Neural progenitor cell (in vitro differentiated cells): Measurements from ENCODE around the gene C6orf136. TPM values are rescaled to one million over a fixed set of nuclear protein-coding genes. Genes with fewer than 3 reads are reported as not detected.
A peak's percentile ranks its signal among the peaks of the same experiment; 100 is the strongest.

Source experiments
- DNase-seq: peaks from one replicate; pipeline ENCODE4 v3.0.0-alpha.2; 2016; ENCODE audit warnings: low spot score
- H2AFZ ChIP-seq: fragments of 200-600 bp; sonication (generic); replicated peaks from 2 replicates; pipeline ENCODE4 v1.6.1; 2016; ENCODE audit warnings: antibody characterized with exemption
- H3F3A ChIP-seq: fragments of 200-600 bp; sonication (generic); 2 replicates; pipeline ENCODE4 v1.6.1; 2016; ENCODE audit warnings: antibody characterized with exemption, low read depth
- H3K27ac ChIP-seq: fragments of 200-600 bp; sonication (generic); 2 replicates; pipeline ENCODE4 v1.5.1; 2016; ENCODE audit warnings: mild to moderate bottlenecking
- H3K27me3 ChIP-seq: fragments of 200-600 bp; sonication (generic); 2 replicates; pipeline ENCODE4 v1.6.1; 2016; ENCODE audit warnings: mild to moderate bottlenecking, moderate library complexity
- H3K36me3 ChIP-seq: fragments of 200-600 bp; sonication (generic); 2 replicates; pipeline ENCODE4 v1.5.1; 2016
- H3K4me1 ChIP-seq: fragments of 200-600 bp; sonication (generic); 2 replicates; pipeline ENCODE4 v1.6.1; 2016; ENCODE audit warnings: mixed run types
- H3K4me2 ChIP-seq: fragments of 200-600 bp; sonication (generic); 2 replicates; pipeline ENCODE4 v1.6.1; 2016
- H3K4me3 ChIP-seq: fragments of 200-600 bp; sonication (generic); 2 replicates; pipeline ENCODE4 v1.5.1; 2016
- H3K79me2 ChIP-seq: fragments of 200-600 bp; sonication (generic); 2 replicates; pipeline ENCODE4 v1.6.1; 2016; ENCODE audit warnings: low read depth
- H3K9ac ChIP-seq: fragments of 200-600 bp; sonication (generic); 2 replicates; pipeline ENCODE4 v1.6.1; 2016
- H3K9me3 ChIP-seq: fragments of 200-600 bp; sonication (generic); 2 replicates; pipeline ENCODE4 v1.5.1; 2016; ENCODE audit warnings: low read depth
- H4K20me1 ChIP-seq: fragments of 200-600 bp; sonication (generic); 2 replicates; pipeline ENCODE4 v1.6.1; 2016; ENCODE audit warnings: low read depth
- H3K27ac Mint-ChIP-seq: 3 replicates; pipeline ENCODE4 v1.8.0; 2021; ENCODE audit warnings: mixed read lengths
- H3K27me3 Mint-ChIP-seq: 2 replicates; pipeline ENCODE4 v1.8.0; 2022; ENCODE audit warnings: low read depth, mild to moderate bottlenecking, inconsistent platforms, moderate library complexity, mixed read lengths; ENCODE audit not compliant: insufficient read depth
- H3K36me3 Mint-ChIP-seq: 3 replicates; pipeline ENCODE4 v1.8.0; 2021; ENCODE audit warnings: mixed read lengths
- H3K4me1 Mint-ChIP-seq: 3 replicates; pipeline ENCODE4 v1.8.0; 2021; ENCODE audit warnings: mixed read lengths
- H3K4me3 Mint-ChIP-seq: 3 replicates; pipeline ENCODE4 v1.8.0; 2021; ENCODE audit warnings: mild to moderate bottlenecking, moderate library complexity, mixed read lengths
- H3K9me3 Mint-ChIP-seq: 3 replicates; pipeline ENCODE4 v1.8.0; 2020; ENCODE audit warnings: mixed read lengths
- EZH2 ChIP-seq: fragments of 200-600 bp; sonication (generic); IDR thresholded peaks from 2 replicates; pipeline ENCODE4 v1.6.1; 2017; ENCODE audit warnings: antibody characterized with exemption, mild to moderate bottlenecking, moderate library complexity
- EZH2phosphoT487 ChIP-seq: fragments of 200-600 bp; sonication (generic); IDR thresholded peaks from 2 replicates; pipeline ENCODE4 v1.6.1; 2017; ENCODE audit warnings: antibody characterized with exemption
- total RNA-seq: library from RNA; depleted of rRNA; stranded (reverse); fragments of >200 nt; gene quantifications from 2 replicates; pipeline ENCODE4 v1.2.3, GENCODE V29; 2015; ENCODE audit warnings: low replicate concordance
- TF ChIP-seq, protein P1 (sequence below): fragments of 200-600 bp; sonication (generic); IDR thresholded peaks from 2 replicates; pipeline ENCODE4 v1.5.1; 2017; ENCODE audit warnings: antibody characterized with exemption, mild to moderate bottlenecking

C6orf136 gene
- total RNA-seq, 1 donor from 2014 or later, result 3.7 TPM

DNA sequence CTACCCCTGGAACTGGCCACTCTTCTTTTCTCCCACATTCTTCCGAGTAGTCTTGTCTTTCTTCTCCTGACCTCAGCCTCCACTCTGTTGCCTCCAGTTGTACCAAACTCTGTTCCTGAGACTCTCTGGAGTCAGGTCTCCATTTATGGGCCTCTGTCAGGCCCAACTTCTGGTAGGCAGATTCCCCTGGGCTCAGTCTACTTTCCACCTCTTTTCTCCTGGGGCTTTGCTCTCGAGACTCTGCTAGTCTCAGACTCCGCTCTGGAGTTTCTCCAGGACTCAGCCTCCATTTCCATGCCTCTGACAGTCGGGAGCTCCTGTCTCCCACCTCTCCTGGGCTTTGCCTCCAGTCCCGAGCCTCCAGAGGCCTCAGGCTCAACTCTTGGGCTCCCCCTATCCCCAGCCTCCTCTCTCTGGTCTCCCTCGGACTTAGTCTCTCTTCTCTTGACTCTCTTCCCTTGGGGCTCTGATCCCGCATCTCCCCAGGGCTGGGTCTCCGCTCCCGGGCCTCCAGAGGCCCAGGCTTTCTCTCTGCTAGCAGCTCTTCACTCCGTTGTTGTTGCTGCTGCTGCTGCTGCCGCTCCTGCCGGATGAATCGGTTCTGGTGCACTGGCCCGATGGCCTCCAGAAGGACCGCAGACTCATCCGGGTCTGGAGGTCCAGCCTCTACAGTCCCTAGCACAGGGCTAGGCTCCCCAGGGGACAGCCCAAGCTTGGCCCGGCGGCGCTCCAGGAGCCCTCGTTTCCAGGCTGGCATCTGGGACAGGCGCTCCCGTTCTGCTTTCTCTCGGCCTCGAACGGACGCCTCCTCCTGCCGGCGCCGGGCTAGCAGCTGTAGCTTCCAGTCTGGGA, 38.5 kb downstream of the C6orf136 start:
- Histone ChIP-seq H2AFZ (no peak overlapping the region), H3K9ac (peak overlapping the region; percentile 8), H3K79me2 (peaks cover 85% of the 10 kb centered on the region), H3K4me2 (peak overlapping the region; percentile 97), H4K20me1 (peaks cover 44% of the 10 kb centered on the region), H3K27ac (no peak overlapping the region), H3F3A (peaks cover 30% of the 10 kb centered on the region), H3K4me1 (peaks cover 65% of the 10 kb centered on the region), H3K36me3 (no peaks in the 10 kb centered on the region), H3K4me3 (peak overlapping the region; percentile 90), H3K27me3 (no peaks in the 10 kb centered on the region), H3K9me3 (no peaks in the 10 kb centered on the region)
- Mint-ChIP-seq H3K36me3 (peaks cover 9% of the 10 kb centered on the region), H3K27me3 (peaks cover 10% of the 10 kb centered on the region), H3K4me3 (peak overlapping the region; percentile 95), H3K9me3 (no peaks in the 10 kb centered on the region), H3K4me1 (peaks cover 80% of the 10 kb centered on the region), H3K27ac (peak overlapping the region; percentile 93)
- DNase-seq, result no peak
- TF ChIP-seq EZH2 (no peak), EZH2phosphoT487 (no peak)
- TF ChIP-seq, protein P1, sequence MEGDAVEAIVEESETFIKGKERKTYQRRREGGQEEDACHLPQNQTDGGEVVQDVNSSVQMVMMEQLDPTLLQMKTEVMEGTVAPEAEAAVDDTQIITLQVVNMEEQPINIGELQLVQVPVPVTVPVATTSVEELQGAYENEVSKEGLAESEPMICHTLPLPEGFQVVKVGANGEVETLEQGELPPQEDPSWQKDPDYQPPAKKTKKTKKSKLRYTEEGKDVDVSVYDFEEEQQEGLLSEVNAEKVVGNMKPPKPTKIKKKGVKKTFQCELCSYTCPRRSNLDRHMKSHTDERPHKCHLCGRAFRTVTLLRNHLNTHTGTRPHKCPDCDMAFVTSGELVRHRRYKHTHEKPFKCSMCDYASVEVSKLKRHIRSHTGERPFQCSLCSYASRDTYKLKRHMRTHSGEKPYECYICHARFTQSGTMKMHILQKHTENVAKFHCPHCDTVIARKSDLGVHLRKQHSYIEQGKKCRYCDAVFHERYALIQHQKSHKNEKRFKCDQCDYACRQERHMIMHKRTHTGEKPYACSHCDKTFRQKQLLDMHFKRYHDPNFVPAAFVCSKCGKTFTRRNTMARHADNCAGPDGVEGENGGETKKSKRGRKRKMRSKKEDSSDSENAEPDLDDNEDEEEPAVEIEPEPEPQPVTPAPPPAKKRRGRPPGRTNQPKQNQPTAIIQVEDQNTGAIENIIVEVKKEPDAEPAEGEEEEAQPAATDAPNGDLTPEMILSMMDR, result no peak

DNA sequence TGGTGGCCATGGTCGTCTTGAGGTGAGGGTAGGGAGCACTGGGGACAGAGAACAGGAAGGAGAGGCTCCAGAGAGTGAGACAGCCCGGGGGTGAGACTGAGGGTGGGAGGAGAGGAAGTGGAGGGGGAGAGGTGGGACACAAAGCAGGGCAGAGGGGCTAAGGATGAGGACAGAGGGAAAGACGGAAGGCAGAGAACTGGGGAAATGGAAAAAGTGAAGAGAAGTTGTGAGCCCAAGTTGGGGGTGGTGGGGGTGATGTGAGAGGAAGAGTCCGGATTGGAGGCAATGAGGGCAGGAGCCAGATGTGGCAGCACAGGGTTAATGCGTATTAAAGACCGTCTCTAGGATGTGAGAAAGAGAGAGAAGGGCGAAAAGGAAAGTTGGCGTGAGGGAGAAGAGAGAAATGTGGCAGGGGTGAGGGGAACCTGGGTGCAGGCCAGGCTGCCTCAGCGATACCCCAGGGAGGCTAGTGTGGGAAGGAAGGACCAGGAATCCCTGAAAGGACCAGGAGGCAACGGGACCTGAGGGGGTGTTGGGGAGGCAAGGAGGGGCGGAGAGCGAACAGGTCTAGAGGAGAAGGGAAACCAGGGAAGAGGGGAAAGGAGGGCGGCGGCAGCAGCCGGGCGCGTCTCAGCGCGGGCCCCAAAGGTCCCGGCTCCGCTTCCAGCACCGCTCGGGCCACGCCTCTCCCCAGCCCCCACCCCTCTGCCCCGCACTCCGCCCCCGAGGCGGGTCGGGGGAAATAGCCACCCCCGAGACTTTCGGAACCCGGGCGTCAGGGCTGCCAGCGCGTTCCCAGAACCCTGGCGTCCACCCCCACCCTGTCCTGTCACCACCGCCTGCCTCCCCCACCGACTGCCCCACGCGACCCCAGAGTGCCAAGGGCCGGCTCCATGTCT, 39.3 kb downstream of the C6orf136 start, which contains the start of gene PPP1R18:
Gene PPP1R18, minus strand, starts transcription at position 637 of the 899 bp plus-strand sequence. Its CDS starts 627 bp downstream, at position 10.
- H3K9ac ChIP-seq, result peak within 1 kb of the TSS; percentile 8
- H3K27me3 ChIP-seq, result no peaks in the 10 kb centered on the region
- Mint-ChIP-seq H3K27ac (peak within 1 kb of the TSS; percentile 95), H3K4me3 (peak within 1 kb of the TSS; percentile 95), H3K9me3 (no peaks in the 10 kb centered on the region), H3K4me1 (peaks cover 81% of the 10 kb centered on the region), H3K27me3 (peaks cover 7% of the 10 kb centered on the region), H3K36me3 (peaks cover 6% of the 10 kb centered on the region)
- H2AFZ ChIP-seq, result peak within 1 kb of the TSS; percentile 35
- DNase-seq, result peak; percentile 75
- H3K79me2 ChIP-seq, result peaks cover 80% of the 10 kb centered on the region
- peaks cover 65% of the 10 kb centered on the region for H3K4me1 ChIP-seq
- H3K4me2 ChIP-seq, result peak within 1 kb of the TSS; percentile 97
- peak within 1 kb of the TSS; percentile 90 for H3K4me3 ChIP-seq
- TF ChIP-seq, protein P1, result no peak
- TF ChIP-seq EZH2phosphoT487, result no peak
- H3K27ac ChIP-seq, result peak within 1 kb of the TSS; percentile 82
- H4K20me1 ChIP-seq, result peaks cover 35% of the 10 kb centered on the region
- no peaks in the 10 kb centered on the region for H3K36me3 ChIP-seq
- peaks cover 34% of the 10 kb centered on the region for H3F3A ChIP-seq
- no peaks in the 10 kb centered on the region for H3K9me3 ChIP-seq

DNA sequence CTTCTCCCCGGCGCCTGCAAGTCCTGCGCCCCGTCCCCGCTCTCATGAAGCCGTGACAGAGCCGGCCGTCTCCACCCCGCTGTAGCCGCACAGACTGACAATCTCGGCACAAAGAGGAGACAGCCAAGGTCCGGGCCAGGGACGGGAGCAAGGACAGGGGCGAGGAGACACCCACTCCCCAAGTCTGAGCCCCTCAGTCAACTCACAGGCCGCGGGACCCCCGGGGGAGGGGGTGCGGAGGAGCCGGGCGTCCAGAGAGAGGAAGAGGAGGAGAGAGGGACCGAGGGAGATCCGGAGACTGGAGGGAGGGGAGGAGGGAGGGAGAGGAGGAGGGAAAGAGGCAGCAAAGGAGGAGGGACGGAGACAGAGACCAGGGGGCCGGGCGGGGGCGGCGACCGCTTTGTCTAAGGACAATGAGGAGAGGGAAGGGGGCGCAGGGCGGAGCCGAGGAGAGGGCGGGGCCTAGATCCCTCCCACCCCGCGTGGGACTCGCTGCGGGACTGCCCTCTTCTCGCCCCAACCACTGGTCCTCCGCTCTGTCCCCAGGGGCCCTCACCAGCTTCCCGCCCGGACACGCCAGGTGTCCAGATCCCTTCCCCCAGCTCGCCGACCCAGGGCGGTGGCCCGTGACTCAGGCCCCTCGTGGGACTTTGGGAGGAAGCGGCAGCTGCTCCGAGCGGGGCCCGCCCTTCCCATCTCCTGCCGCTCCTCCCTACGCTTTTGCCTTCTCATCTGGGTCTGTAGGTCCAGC, 40.1 kb downstream of the C6orf136 start:
- Histone ChIP-seq H3K4me2 (peak overlapping the region; percentile 97), H3K79me2 (peaks cover 71% of the 10 kb centered on the region), H3K27me3 (no peaks in the 10 kb centered on the region), H3K36me3 (no peaks in the 10 kb centered on the region), H3K9me3 (no peaks in the 10 kb centered on the region), H2AFZ (peak overlapping the region; percentile 35), H3F3A (peaks cover 40% of the 10 kb centered on the region), H3K4me3 (peak overlapping the region; percentile 90), H3K27ac (peak overlapping the region; percentile 82), H3K4me1 (peaks cover 64% of the 10 kb centered on the region), H4K20me1 (peaks cover 27% of the 10 kb centered on the region), H3K9ac (peak overlapping the region; percentile 5)
- H3K4me1 Mint-ChIP-seq, result peaks cover 80% of the 10 kb centered on the region
- peak; percentile 88 for DNase-seq
- TF ChIP-seq, protein P1, result no peak
- TF ChIP-seq EZH2phosphoT487 (no peak), EZH2 (no peak)
- H3K36me3 Mint-ChIP-seq, result peaks cover 6% of the 10 kb centered on the region
- peaks cover 6% of the 10 kb centered on the region for H3K27me3 Mint-ChIP-seq
- peak overlapping the region; percentile 95 for H3K4me3 Mint-ChIP-seq
- H3K9me3 Mint-ChIP-seq, result no peaks in the 10 kb centered on the region
- H3K27ac Mint-ChIP-seq, result peak overlapping the region; percentile 95
